Measurements from ENCODE around the gene PCDH15. TPM values are rescaled to one million over a fixed set of nuclear protein-coding genes. Genes with fewer than 3 reads are reported as not detected.

Gene PCDH15
- total and polyA plus RNA-seq, 9 of the 15 experiments (the other 6 are each of a cell fraction or from before 2014, with no cell fraction given) = not detected

DNA sequence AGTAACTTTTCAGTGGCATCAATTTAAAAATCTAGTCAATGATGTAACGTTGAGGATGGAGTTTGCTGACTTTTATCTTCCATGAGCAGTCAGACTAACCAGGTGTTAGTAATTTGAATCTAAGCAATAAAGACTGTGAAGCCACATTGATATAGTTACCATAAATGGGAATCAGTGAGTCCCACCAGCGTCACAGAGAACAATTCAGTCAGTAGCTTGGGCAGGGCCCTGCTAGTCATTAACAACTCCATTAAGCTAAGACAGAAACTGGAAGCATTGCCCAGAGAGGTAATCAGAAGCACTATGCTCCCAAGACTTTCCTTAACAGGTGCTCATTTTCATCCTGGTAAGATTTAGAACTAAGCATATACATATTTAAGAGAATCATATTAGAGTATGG is 315.1 kb downstream of the PCDH15 start:
- BruUV-seq (replicated peaks) = no TSS peak
- CTCF ChIA-PET (ENCODE audit: low intra/inter-chr PET ratio) = no interaction called here
- no peak for TF ChIP-seq HMGXB4 (CRISPR knock-in tag; IDR thresholded peaks at IDR 0.05)
- TF ChIP-seq AFF4 (CRISPR knock-in tag; IDR thresholded peaks at IDR 0.05) = no peak
- TF ChIP-seq, protein P1, sequence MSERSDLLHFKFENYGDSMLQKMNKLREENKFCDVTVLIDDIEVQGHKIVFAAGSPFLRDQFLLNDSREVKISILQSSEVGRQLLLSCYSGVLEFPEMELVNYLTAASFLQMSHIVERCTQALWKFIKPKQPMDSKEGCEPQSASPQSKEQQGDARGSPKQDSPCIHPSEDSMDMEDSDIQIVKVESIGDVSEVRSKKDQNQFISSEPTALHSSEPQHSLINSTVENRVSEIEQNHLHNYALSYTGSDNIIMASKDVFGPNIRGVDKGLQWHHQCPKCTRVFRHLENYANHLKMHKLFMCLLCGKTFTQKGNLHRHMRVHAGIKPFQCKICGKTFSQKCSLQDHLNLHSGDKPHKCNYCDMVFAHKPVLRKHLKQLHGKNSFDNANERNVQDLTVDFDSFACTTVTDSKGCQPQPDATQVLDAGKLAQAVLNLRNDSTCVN (CRISPR knock-in tag; IDR thresholded peaks at IDR 0.05) = no peak
- TF ChIP-seq XRCC4 (IDR thresholded peaks at IDR 0.05; ENCODE audit: extremely low read depth, insufficient read depth, insufficient read length) = no peak
- TF ChIP-seq HCFC1 (IDR thresholded peaks at IDR 0.05; ENCODE audit: low read depth, low read length) = no peak
- TF ChIP-seq ZNF408 (CRISPR knock-in tag; IDR thresholded peaks at IDR 0.05; ENCODE audit: low read depth) = no peak
- TF ChIP-seq RBBP5 (IDR thresholded peaks at IDR 0.05; ENCODE audit: borderline replicate concordance, insufficient read depth, low read length, poor library complexity, severe bottlenecking) = no peak
- TF ChIP-seq HDAC3 (IDR thresholded peaks at IDR 0.05; ENCODE audit: borderline replicate concordance, partially characterized antibody) = no peak
- no peak for TF ChIP-seq NCOA2 (IDR thresholded peaks at IDR 0.05; ENCODE audit: partially characterized antibody in 2 of 2)
- TF ChIP-seq FOXA1 (IDR thresholded peaks at IDR 0.05; ENCODE audit: borderline replicate concordance) = no peak
- TF ChIP-seq XRCC3 (IDR thresholded peaks at IDR 0.05) = no peak
- no peak for TF ChIP-seq SREBF1 (IDR thresholded peaks at IDR 0.05; ENCODE audit: borderline replicate concordance, low read depth, low read length)

More for the DNA sequence above, 315.1 kb downstream of the PCDH15 start:
- H2AFZ ChIP-seq (ENCODE audit: low read depth, low read length) = no peak overlapping the region
- DNase-seq (ENCODE audit: extremely low read depth in 1 of 4, low spot score in 3 of 4) (no peak), ATAC-seq (no peak), FAIRE-seq (no peak)
- no peaks in the 10 kb centered on the region for H3K27me3 ChIP-seq (ENCODE audit: control insufficient read depth in 2 of 2, insufficient read depth in 2 of 2, low read length in 2 of 2)
- WGBS (ENCODE audit: insufficient coverage, low coverage, missing lambda C conversion rate) = 4% methylated on average over 2 of the region's 2 CpGs
- H4K20me1 ChIP-seq (replicated peaks; ENCODE audit: control insufficient read depth, insufficient read depth, low read length) = no peaks in the 10 kb centered on the region
- no peaks in the 10 kb centered on the region for H3K9me1 ChIP-seq (ENCODE audit: control insufficient read depth, insufficient read depth, low read length)
- H3K9me3 ChIP-seq (replicated peaks; ENCODE audit: control insufficient read depth, insufficient read depth, low read depth, low read length) = no peaks in the 10 kb centered on the region
- H3K9ac ChIP-seq (ENCODE audit: insufficient read depth in 1 of 2, low read depth in 2 of 2, low read length in 2 of 2) = no peak overlapping the region
- H3K36me3 ChIP-seq (ENCODE audit: control insufficient read depth, insufficient read depth, low read length) = no peaks in the 10 kb centered on the region
- in situ Hi-C loops (cut with MboI) = no loop called here
- no peaks in the 10 kb centered on the region for H3K4me1 ChIP-seq (replicated peaks in 1 of 2; ENCODE audit: control insufficient read depth in 2 of 2, insufficient read depth in 2 of 2, low read length in 2 of 2)
- H3K4me2 ChIP-seq (ENCODE audit: insufficient read depth, low read length) = no peak overlapping the region
- no peaks in the 10 kb centered on the region for H3K79me2 ChIP-seq (ENCODE audit: control insufficient read depth, insufficient read depth, low read length)
- POLR2A ChIA-PET = no interaction called here
- no peak overlapping the region for H3K4me3 ChIP-seq
- intact Hi-C loops (cut with micrococcal nuclease) = no loop called here
- no peak overlapping the region for H3K27ac ChIP-seq (ENCODE audit: extremely low read depth, low read depth, low read length)

Measured in K562 (cell line).